Dedifferentiated amniotic fluid mesenchymal stem cell (primary cell): ENCODE data around the gene GSE1.

Experiments used
- DNase-seq: peaks from one replicate; pipeline ENCODE4 v3.0.0-alpha.2; 2016; ENCODE audit errors: extremely low spot score

Gene GSE1

GRCh38 chr16:85616607-85617321, 3.6 kb downstream of the GSE1 start:
- no peak for DNase-seq

GRCh38 chr16:85617948-85618347, 4.8 kb downstream of the GSE1 start:
- DNase-seq, result no peak

GRCh38 chr16:85618521-85618920, 5.4 kb downstream of the GSE1 start:
- DNase-seq, result no peak

GRCh38 chr16:85619101-85619891, 6.2 kb downstream of the GSE1 start:
- no peak for DNase-seq

GRCh38 chr16:85620374-85620773, 7.3 kb downstream of the GSE1 start:
- DNase-seq, result no peak

- DNase-seq, result no peak
These were observed 8.7 kb downstream of the GSE1 start for GRCh38 chr16:85621698-85622428.

- no peak for DNase-seq
These were observed 9.6 kb downstream of the GSE1 start for GRCh38 chr16:85622683-85623082.

- DNase-seq, result no peak
These were observed 10.1 kb downstream of the GSE1 start for GRCh38 chr16:85623250-85623649.

- no peak for DNase-seq
These were observed 11.0 kb downstream of the GSE1 start for GRCh38 chr16:85623997-85624601.

- DNase-seq, result no peak
These were observed 11.5 kb downstream of the GSE1 start for GRCh38 chr16:85624646-85625045.

- no peak for DNase-seq
These were observed 11.9 kb downstream of the GSE1 start for GRCh38 chr16:85625053-85625452.

- DNase-seq, result no peak
These were observed 12.5 kb downstream of the GSE1 start for GRCh38 chr16:85625485-85626117.

- DNase-seq, result no peak
These were observed 13.3 kb downstream of the GSE1 start for GRCh38 chr16:85626191-85626981.

- no peak for DNase-seq
These were observed 14.0 kb downstream of the GSE1 start for GRCh38 chr16:85627089-85627488.

GRCh38 chr16:85627526-85628264, 14.6 kb downstream of the GSE1 start:
- no peak for DNase-seq

- no peak for DNase-seq
These were observed 15.1 kb downstream of the GSE1 start for GRCh38 chr16:85628265-85628556.

GRCh38 chr16:85628645-85629044, 15.5 kb downstream of the GSE1 start:
- no peak for DNase-seq

GRCh38 chr16:85629326-85629725, 16.2 kb downstream of the GSE1 start:
- DNase-seq, result no peak

- DNase-seq, result no peak
These were observed 16.7 kb downstream of the GSE1 start for GRCh38 chr16:85629853-85630252.

- DNase-seq, result no peak
These were observed 18.1 kb downstream of the GSE1 start for GRCh38 chr16:85631230-85631629.
